Transverse colon (tissue), 4 donors: ENCODE results near the gene CAMK2D. TPM values are rescaled to one million over a fixed set of nuclear protein-coding genes. Genes with fewer than 3 reads are reported as not detected.
A peak's percentile ranks its signal among the peaks of the same experiment; 100 is the strongest.

Experiments used
- DNase-seq: peaks from one replicate; pipeline ENCODE4 v3.0.0-alpha.2; 2019
- H3K27ac ChIP-seq, 4 donors: fragments of 200-600 bp; sonication (generic); 2 replicates each; pipeline ENCODE4 v1.5.1; 2016 to 2018; ENCODE audit warnings: inconsistent platforms in 4 of 4
- H3K27me3 ChIP-seq: fragments of 200-600 bp; sonication (generic); 2 replicates; pipeline ENCODE4 v1.5.1; 2017; ENCODE audit warnings: inconsistent platforms
- H3K36me3 ChIP-seq, 4 donors: fragments of 200-600 bp; sonication (generic); 2 replicates each; pipeline ENCODE4 v1.5.1; 2017 to 2019; ENCODE audit warnings: inconsistent platforms in 4 of 4
- H3K4me1 ChIP-seq, 4 donors: fragments of 200-600 bp; sonication (generic); 2 replicates each; pipeline ENCODE4 v1.5.1; 2017 to 2020; ENCODE audit warnings: inconsistent platforms in 4 of 4
- H3K4me3 ChIP-seq, 4 donors: fragments of 200-600 bp; sonication (generic); 1 replicate in 1 of 4; 2 replicates in 3 of 4; pipeline versions ENCODE4 v1.5.1 to v1.6.1; 2017 to 2019; ENCODE audit warnings: inconsistent platforms in 4 of 4
- H3K9me3 ChIP-seq, 2 donors: fragments of 200-600 bp; sonication (generic); 2 replicates each; pipeline ENCODE4 v1.5.1; 2017 to 2019; ENCODE audit warnings: inconsistent platforms in 2 of 2
- CTCF ChIP-seq, 5 experiments: fragments of 200-600 bp in 3 of 5; fragments of 450-650 bp in 2 of 5; sonication (generic) in 3 of 5; IDR thresholded peaks; 1 replicate in 2 of 5; 2 replicates in 3 of 5; pipeline ENCODE4 v1.5.1; 2016 to 2017; ENCODE audit warnings: antibody characterized with exemption in 5 of 5, inconsistent platforms in 3 of 5, mild to moderate bottlenecking in 2 of 5, moderate library complexity in 1 of 5
- EP300 ChIP-seq: sonication (generic); formaldehyde crosslinking; IDR thresholded peaks from one replicate; pipeline ENCODE4 v1.6.1; 2017; ENCODE audit warnings: antibody characterized with exemption, low read depth
- POLR2A ChIP-seq: fragments of 450-650 bp; IDR thresholded peaks from one replicate; pipeline ENCODE4 v1.6.1; 2016; ENCODE audit warnings: antibody characterized with exemption, mild to moderate bottlenecking, moderate library complexity
- POLR2AphosphoS5 ChIP-seq, 3 donors: sonication (generic); formaldehyde crosslinking; IDR thresholded peaks; one replicate each; pipeline ENCODE4 v1.6.1; 2016; ENCODE audit warnings: antibody characterized with exemption in 3 of 3
- WGBS, 2 donors: methylation state at CpG; one replicate each; pipeline ENCODE4 v1.1.5; 2018; ENCODE audit warnings: low coverage in 1 of 2; 5-methylcytosine and 5-hydroxymethylcytosine counted together
- in situ Hi-C, 4 donors: fragments of 200-750 bp; cut with MboI; loops; one replicate each; pipeline versions ENCODE4 v1.15.0 to v1.15.1; 2017; ENCODE audit warnings: low sequenced_read_pairs in 3 of 4, low pct_ligation_motif_present in 1 of 4, low pct_unique_long_range_greater_than_20kb in 1 of 4
- intact Hi-C: fragments of 100-400 bp; cut with DNase I; formaldehyde crosslinking; loops from one replicate; pipeline ENCODE4 v1.15.1; 2023; ENCODE audit warnings: low total_unique reads
- total RNA-seq, 4 donors: library from RNA; depleted of rRNA; stranded (reverse); fragments of >200 nt; gene quantifications; one replicate each; pipeline ENCODE4 v1.1.0, GENCODE V29; 2016

CAMK2D gene
- total RNA-seq, 4 donors from 2014 or later, result 54.5 to 107 (median 84.7) TPM

GRCh38 chr4:113564493-113564892 is 197.0 kb downstream of the CAMK2D start:
- Histone ChIP-seq H3K27ac (peak overlapping the region in 1 of 4 donors; percentile 23), H3K4me3 (no peak overlapping the region), H3K9me3 (no peaks in the 10 kb centered on the region), H3K36me3 (no peaks in the 10 kb centered on the region), H3K4me1 (peaks cover 4 to 19% (median 6%) of the 10 kb centered on the region in 4 donors), H3K27me3 (no peaks in the 10 kb centered on the region)
- 73 to 84% methylated on average over 3 of the region's 3 CpGs for WGBS, 2 donors
- TF ChIP-seq POLR2AphosphoS5 (IDR thresholded peaks at IDR 0.05), result no peak
- no peak for TF ChIP-seq CTCF (IDR thresholded peaks at IDR 0.05)
- TF ChIP-seq POLR2A, result no peak
- no peak for TF ChIP-seq EP300
- in situ Hi-C loops, result loop anchor here in 3 of 4 donors (25.0 kb wide), 2 partner anchors 123 to 198 kb away; partner anchors contain the start of gene CAMK2D (in 2 of the 3)
- intact Hi-C loops, result no loop called here
- DNase-seq, result no peak

- H3K36me3 ChIP-seq, result no peaks in the 10 kb centered on the region
- peaks cover 4 to 19% (median 6%) of the 10 kb centered on the region in 4 donors for H3K4me1 ChIP-seq
- in situ Hi-C loops (loop anchor here in 3 of 4 donors (25.0 kb wide), 2 partner anchors 123 to 198 kb away; partner anchors contain the start of gene CAMK2D (in 2 of the 3)), intact Hi-C loops (no loop called here)
- H3K27me3 ChIP-seq, result no peaks in the 10 kb centered on the region
- H3K4me3 ChIP-seq, result no peak overlapping the region
- WGBS, 2 donors, result 78 to 81% methylated on average over 4 to 5 of the region's 5 CpGs
- no peaks in the 10 kb centered on the region for H3K9me3 ChIP-seq
- no peak for TF ChIP-seq POLR2AphosphoS5 (IDR thresholded peaks at IDR 0.05)
- TF ChIP-seq EP300, result no peak
- TF ChIP-seq CTCF (IDR thresholded peaks at IDR 0.05), result no peak
- TF ChIP-seq POLR2A, result no peak
- no peak for DNase-seq
- peak overlapping the region in 1 of 4 donors; percentile 23 for H3K27ac ChIP-seq
These were observed 197.7 kb downstream of the CAMK2D start for GRCh38 chr4:113563691-113564378.

- intact Hi-C loops (no loop called here), in situ Hi-C loops (loop anchor here in 3 of 4 donors (25.0 kb wide), 2 partner anchors 126 to 201 kb away; partner anchors contain the start of gene CAMK2D (in 2 of the 3))
- Histone ChIP-seq H3K27ac (no peak overlapping the region), H3K4me1 (peaks cover 4 to 22% (median 7%) of the 10 kb centered on the region in 4 donors), H3K4me3 (no peak overlapping the region), H3K9me3 (no peaks in the 10 kb centered on the region), H3K36me3 (no peaks in the 10 kb centered on the region), H3K27me3 (no peaks in the 10 kb centered on the region)
- DNase-seq, result no peak
- whole genome bisulfite sequencing, 2 donors, result 40 to 63% methylated on average over 2 of the region's 2 CpGs
- no peak for TF ChIP-seq POLR2A
- TF ChIP-seq EP300, result no peak
- no peak for TF ChIP-seq POLR2AphosphoS5 (IDR thresholded peaks at IDR 0.05)
- TF ChIP-seq CTCF (IDR thresholded peaks at IDR 0.05), result no peak
These were observed 199.8 kb downstream of the CAMK2D start for GRCh38 chr4:113561758-113562157.

- Histone ChIP-seq H3K27me3 (no peaks in the 10 kb centered on the region), H3K36me3 (no peaks in the 10 kb centered on the region), H3K27ac (no peak overlapping the region), H3K4me1 (peaks cover 8 to 29% (median 12%) of the 10 kb centered on the region in 4 donors), H3K9me3 (no peaks in the 10 kb centered on the region), H3K4me3 (no peak overlapping the region)
- no peak for TF ChIP-seq POLR2A
- TF ChIP-seq EP300, result no peak
- TF ChIP-seq POLR2AphosphoS5 (IDR thresholded peaks at IDR 0.05), result no peak
- no peak for TF ChIP-seq CTCF (IDR thresholded peaks at IDR 0.05)
- in situ Hi-C loops (loop anchor here in 3 of 4 donors (25.0 kb wide), 2 partner anchors 126 to 201 kb away; partner anchors contain the start of gene CAMK2D (in 2 of the 3)), intact Hi-C loops (no loop called here)
- no peak for DNase-seq
- WGBS, 2 donors, result 96 to 100% methylated on average over 2 of the region's 2 CpGs
These were observed 200.4 kb downstream of the CAMK2D start for GRCh38 chr4:113561092-113561491.
